Thyroid gland (tissue), 4 donors: Measurements from ENCODE around the gene KLRC3. TPM values are rescaled to one million over a fixed set of nuclear protein-coding genes. Genes with fewer than 3 reads are reported as not detected.
A peak's percentile ranks its signal among the peaks of the same experiment; 100 is the strongest.

ENCODE experiments used
- DNase-seq, 2 donors: peaks; one replicate each; pipeline ENCODE4 v3.0.0-alpha.2; 2019
- H3K27ac ChIP-seq, 3 donors: fragments of 200-600 bp; sonication (generic); 1 replicate in 2 of 3; 2 replicates in 1 of 3; pipeline ENCODE4 v1.5.1; 2016 to 2019; ENCODE audit warnings: mild to moderate bottlenecking in 1 of 3, moderate library complexity in 1 of 3
- H3K27me3 ChIP-seq: fragments of 200-600 bp; sonication (generic); one replicate; pipeline ENCODE4 v1.5.1; 2019
- H3K36me3 ChIP-seq, 2 donors: fragments of 200-600 bp; sonication (generic); one replicate each; pipeline ENCODE4 v1.5.1; 2016 to 2019
- H3K4me1 ChIP-seq, 2 donors: fragments of 200-600 bp; sonication (generic); one replicate each; pipeline ENCODE4 v1.5.1; 2017 to 2019
- H3K4me3 ChIP-seq, 3 donors: fragments of 200-600 bp; sonication (generic); replicated peaks in 1 of 3; 1 replicate in 2 of 3; 2 replicates in 1 of 3; pipeline ENCODE4 v1.5.1; 2016; ENCODE audit warnings: mild to moderate bottlenecking in 1 of 3
- H3K9me3 ChIP-seq: fragments of 200-600 bp; sonication (generic); one replicate; pipeline ENCODE4 v1.5.1; 2017
- POLR2A ChIP-seq, 2 donors: fragments of 450-650 bp; IDR thresholded peaks; one replicate each; pipeline ENCODE4 v1.6.1; 2017; ENCODE audit warnings: antibody characterized with exemption in 2 of 2, mild to moderate bottlenecking in 2 of 2, moderate library complexity in 1 of 2
- WGBS, 2 donors: methylation state at CpG; one replicate each; pipeline ENCODE4 v1.1.5; 2017; 5-methylcytosine and 5-hydroxymethylcytosine counted together
- intact Hi-C: fragments of 100-400 bp; cut with DNase I; formaldehyde crosslinking; loops from one replicate; pipeline ENCODE4 v1.15.1; 2023
- total RNA-seq, 4 donors: library from RNA; depleted of rRNA; stranded (reverse); fragments of >200 nt; gene quantifications; one replicate each; pipeline ENCODE4 v1.2.3, GENCODE V29; 2016
- TF ChIP-seq, protein P1 (sequence below), 6 experiments: fragments of 200-600 bp in 3 of 6; fragments of 450-650 bp in 3 of 6; sonication (generic) in 3 of 6; IDR thresholded peaks; one replicate each; pipeline ENCODE4 v1.5.1; 2016 to 2019; ENCODE audit warnings: antibody characterized with exemption in 6 of 6, mild to moderate bottlenecking in 2 of 6, inconsistent platforms in 1 of 6, moderate library complexity in 1 of 6

Gene KLRC3
- total RNA-seq, 4 donors from 2014 or later = not detected

DNA sequence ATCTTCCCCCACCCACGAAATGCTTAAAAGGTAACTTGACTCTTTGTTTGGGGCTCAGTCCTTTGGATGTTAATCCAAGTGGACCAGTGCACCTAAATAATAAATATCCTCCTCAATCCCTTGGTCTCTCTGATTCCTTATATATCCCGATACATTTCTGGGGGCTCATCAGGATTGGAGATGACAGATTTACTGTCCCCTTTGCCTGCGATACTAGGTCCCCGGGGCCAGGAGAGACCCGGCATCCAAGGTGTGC lies 56.8 kb downstream of the KLRC3 start:
- DNase-seq = no peak
- 78 to 87% methylated on average over 5 of the region's 5 CpGs for WGBS, 2 donors
- no peaks in the 10 kb centered on the region for H3K9me3 ChIP-seq
- intact Hi-C loops = no loop called here
- peak overlapping the region in 2 of 3 donors; percentile 94 to 99 for H3K27ac ChIP-seq
- peaks cover 18 to 20% of the 10 kb centered on the region in 2 donors for H3K4me1 ChIP-seq
- TF ChIP-seq POLR2A (IDR thresholded peaks at IDR 0.05) = no peak
- TF ChIP-seq, protein P1, sequence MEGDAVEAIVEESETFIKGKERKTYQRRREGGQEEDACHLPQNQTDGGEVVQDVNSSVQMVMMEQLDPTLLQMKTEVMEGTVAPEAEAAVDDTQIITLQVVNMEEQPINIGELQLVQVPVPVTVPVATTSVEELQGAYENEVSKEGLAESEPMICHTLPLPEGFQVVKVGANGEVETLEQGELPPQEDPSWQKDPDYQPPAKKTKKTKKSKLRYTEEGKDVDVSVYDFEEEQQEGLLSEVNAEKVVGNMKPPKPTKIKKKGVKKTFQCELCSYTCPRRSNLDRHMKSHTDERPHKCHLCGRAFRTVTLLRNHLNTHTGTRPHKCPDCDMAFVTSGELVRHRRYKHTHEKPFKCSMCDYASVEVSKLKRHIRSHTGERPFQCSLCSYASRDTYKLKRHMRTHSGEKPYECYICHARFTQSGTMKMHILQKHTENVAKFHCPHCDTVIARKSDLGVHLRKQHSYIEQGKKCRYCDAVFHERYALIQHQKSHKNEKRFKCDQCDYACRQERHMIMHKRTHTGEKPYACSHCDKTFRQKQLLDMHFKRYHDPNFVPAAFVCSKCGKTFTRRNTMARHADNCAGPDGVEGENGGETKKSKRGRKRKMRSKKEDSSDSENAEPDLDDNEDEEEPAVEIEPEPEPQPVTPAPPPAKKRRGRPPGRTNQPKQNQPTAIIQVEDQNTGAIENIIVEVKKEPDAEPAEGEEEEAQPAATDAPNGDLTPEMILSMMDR (IDR thresholded peaks at IDR 0.05) = no peak
- H3K27me3 ChIP-seq = no peaks in the 10 kb centered on the region
- no peak overlapping the region for H3K4me3 ChIP-seq
- H3K36me3 ChIP-seq = no peaks in the 10 kb centered on the region

DNA sequence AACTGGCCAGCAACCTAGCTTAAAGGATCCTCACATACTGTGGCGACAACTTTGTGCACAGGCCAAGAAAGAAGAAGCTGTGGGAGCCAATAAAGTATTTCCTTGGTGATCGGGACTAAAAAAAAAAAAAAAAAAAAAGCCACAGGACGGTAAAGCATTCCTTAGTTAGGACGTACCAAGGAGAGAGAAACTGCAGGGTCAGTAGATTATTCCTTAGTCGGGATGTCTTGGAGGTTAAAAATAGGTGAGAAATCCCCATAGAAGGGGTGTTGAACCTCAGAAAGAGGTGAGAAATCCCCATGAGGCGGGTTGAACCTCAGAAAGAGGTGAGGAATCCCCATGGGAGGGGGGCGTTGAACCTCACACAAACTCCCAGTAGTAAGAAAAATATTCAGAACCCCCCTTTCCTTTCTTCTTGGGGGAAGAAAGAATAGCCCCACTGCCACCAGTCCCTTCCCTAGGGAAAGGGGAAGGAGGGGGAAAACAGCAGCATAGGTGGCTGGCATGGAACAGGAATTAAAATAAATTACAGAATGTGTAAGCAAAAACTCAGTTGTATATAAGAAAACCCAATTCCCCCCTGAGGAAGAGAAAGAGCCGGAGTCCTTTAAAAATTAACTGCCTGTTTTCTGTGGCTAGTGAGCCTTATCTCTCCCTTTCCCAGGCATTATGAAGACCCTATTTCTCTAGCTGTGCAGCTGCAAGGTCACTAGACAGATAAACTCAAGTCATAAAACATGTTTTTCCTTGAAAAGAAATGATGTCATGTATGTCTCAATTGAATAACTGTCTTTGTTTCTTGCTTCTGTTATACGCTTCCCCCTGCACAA lies 57.4 kb downstream of the KLRC3 start:
- H3K4me1 ChIP-seq = peaks cover 18 to 20% of the 10 kb centered on the region in 2 donors
- peak overlapping the region in 1 of 3 donors; percentile 18 for H3K27ac ChIP-seq

DNA sequence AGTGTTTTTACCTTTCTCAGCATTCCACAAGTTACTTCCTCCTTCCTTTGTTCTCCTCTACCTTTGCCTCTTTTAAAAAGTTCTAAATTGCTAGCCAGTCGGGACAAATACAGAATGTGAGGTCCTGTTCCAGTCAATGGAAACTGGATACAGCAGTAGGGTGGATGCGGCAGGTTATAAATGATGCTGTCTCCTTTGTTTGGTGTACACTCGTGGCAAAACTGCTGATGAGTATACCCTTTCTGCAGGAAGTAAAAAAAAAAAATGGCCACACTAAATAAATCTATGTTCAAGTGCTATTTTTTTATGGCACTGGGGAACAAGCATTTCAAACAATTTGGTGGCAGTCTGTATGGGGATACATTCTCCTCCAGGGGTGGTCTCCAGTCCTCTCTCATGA lies 58.1 kb downstream of the KLRC3 start:
- no peaks in the 10 kb centered on the region for H3K36me3 ChIP-seq
- 74 to 87% methylated on average over 3 of the region's 3 CpGs for whole genome bisulfite sequencing, 2 donors
- intact Hi-C loops = no loop called here
- no peaks in the 10 kb centered on the region for H3K27me3 ChIP-seq
- no peaks in the 10 kb centered on the region for H3K9me3 ChIP-seq
- no peak overlapping the region for H3K4me3 ChIP-seq
- no peak for TF ChIP-seq POLR2A (IDR thresholded peaks at IDR 0.05)
- TF ChIP-seq, protein P1 (IDR thresholded peaks at IDR 0.05) = no peak
- peaks cover 18 to 20% of the 10 kb centered on the region in 2 donors for H3K4me1 ChIP-seq
- no peak overlapping the region for H3K27ac ChIP-seq
- DNase-seq = no peak

More for the DNA sequence above, 57.4 kb downstream of the KLRC3 start:
- 72 to 76% methylated on average over 9 of the region's 9 CpGs for WGBS, 2 donors
- TF ChIP-seq, protein P1 (IDR thresholded peaks at IDR 0.05) = no peak
- intact Hi-C loops = no loop called here
- DNase-seq = no peak
- Histone ChIP-seq H3K27me3 (no peaks in the 10 kb centered on the region), H3K9me3 (no peaks in the 10 kb centered on the region), H3K36me3 (no peaks in the 10 kb centered on the region), H3K4me3 (no peak overlapping the region)

Other genes with a start within 250 kb of the KLRC3 start
- gene OLR1, start 248.5 kb downstream of the KLRC3 start, total RNA-seq = 1 to 10 TPM in 2 of 4 donors, under 1 TPM in 2; 0.33 to 2.4 (median 0.87) TPM
- not detected for gene TMEM52B, start 241.6 kb downstream of the KLRC3 start, total RNA-seq
- gene GABARAPL1, start 207.7 kb downstream of the KLRC3 start, total RNA-seq = 100 to 1,000 TPM; 115 to 216 (median 148) TPM
- gene KLRD1, start 112.7 kb downstream of the KLRC3 start, total RNA-seq = 1 to 10 TPM; 1.1 to 3.8 (median 2.5) TPM
- gene KLRK1, start 30.6 kb downstream of the KLRC3 start, total RNA-seq = 1 to 10 TPM; 1.1 to 6.4 (median 3.8) TPM
- 1 to 10 TPM in 1 of 4 donors, not detected in 3; 2.4 TPM for gene KLRC4, start 10.8 kb downstream of the KLRC3 start, total RNA-seq
- under 1 TPM in 3 of 4 donors, not detected in 1; 0.33 to 0.98 (median 0.54) TPM for gene KLRC2, start 15.4 kb upstream of the KLRC3 start, total RNA-seq
- gene KLRC1, start 32.8 kb upstream of the KLRC3 start, total RNA-seq = 1 to 10 TPM in 3 of 4 donors, under 1 TPM in 1; 0.67 to 3.0 (median 1.7) TPM
- gene EIF2S3B, start 85.3 kb upstream of the KLRC3 start, total RNA-seq = 1 to 10 TPM in 2 of 4 donors, under 1 TPM in 1, not detected in 1; 0.45 to 2.0 (median 1.0) TPM
- gene MAGOHB, start 193.0 kb upstream of the KLRC3 start, total RNA-seq = 10 to 100 TPM; 13.1 to 17.4 (median 14.5) TPM